Embryonic facial prominence (tissue), 1 donor: ENCODE measurements around the gene BTNL3.
"Not testable (repeated sequence)": the region's sequence is repeated elsewhere in the genome, so short reads cannot be mapped to it uniquely, and the experiment has no call there.

ENCODE experiments used
- DNase-seq: peaks from one replicate; pipeline ENCODE4 v3.0.0-alpha.2; 2016; ENCODE audit errors: extremely low spot score

The BTNL3 gene

GRCh38 chr5:180988592-180988991 is at the start of gene BTNL3:
BTNL3 (plus strand) TSS chr5:180988846; CDS start chr5:180989029, 183 bp downstream.
- DNase-seq, result no peak

GRCh38 chr5:180950291-180950949 is 38.2 kb upstream of the BTNL3 start:
- DNase-seq, result no peak

GRCh38 chr5:180959661-180960060 is 29.0 kb upstream of the BTNL3 start:
- DNase-seq, result no peak

- no peak for DNase-seq
These were observed 28.4 kb upstream of the BTNL3 start for GRCh38 chr5:180960209-180960608.

GRCh38 chr5:180969406-180969805 is 19.2 kb upstream of the BTNL3 start:
- no peak for DNase-seq

- DNase-seq, result no peak
These were observed 18.3 kb upstream of the BTNL3 start for GRCh38 chr5:180970336-180970735.

GRCh38 chr5:180970875-180971274 is 17.8 kb upstream of the BTNL3 start:
- no peak for DNase-seq

- no peak for DNase-seq
These were observed 13.9 kb upstream of the BTNL3 start for GRCh38 chr5:180974612-180975315.

- no peak for DNase-seq
These were observed 13.3 kb upstream of the BTNL3 start for GRCh38 chr5:180975338-180975737.

GRCh38 chr5:180976518-180976917 is 12.1 kb upstream of the BTNL3 start:
- DNase-seq, result no peak

- no peak for DNase-seq
These were observed 10.8 kb upstream of the BTNL3 start for GRCh38 chr5:180977852-180978251.

GRCh38 chr5:180982008-180982741 is 6.5 kb upstream of the BTNL3 start:
- no peak for DNase-seq

- no peak for DNase-seq
These were observed 630 bp upstream of the BTNL3 start for GRCh38 chr5:180988016-180988415.

- no peak for DNase-seq
These were observed 1.6 kb downstream of the BTNL3 start for GRCh38 chr5:180990086-180990881.

GRCh38 chr5:180990882-180991242 is 2.2 kb downstream of the BTNL3 start:
- no peak for DNase-seq

GRCh38 chr5:181001947-181002346 is 13.3 kb downstream of the BTNL3 start:
- DNase-seq, result no peak

- DNase-seq, result no peak
These were observed 17.1 kb downstream of the BTNL3 start for GRCh38 chr5:181005791-181006190.

GRCh38 chr5:181008136-181008535 is 19.5 kb downstream of the BTNL3 start:
- no peak for DNase-seq

- not testable (repeated sequence) for DNase-seq
These were observed 21.4 kb downstream of the BTNL3 start for GRCh38 chr5:181010018-181010417.

- not testable (repeated sequence) for DNase-seq
These were observed 26.0 kb downstream of the BTNL3 start for GRCh38 chr5:181014654-181015053.

GRCh38 chr5:181017448-181017847 is 28.8 kb downstream of the BTNL3 start:
- not testable (repeated sequence) for DNase-seq

- DNase-seq, result no peak
These were observed 32.0 kb downstream of the BTNL3 start for GRCh38 chr5:181020688-181021087.
